ENCODE measurements around the gene CCDC188. TPM values are rescaled to one million over a fixed set of nuclear protein-coding genes. Genes with fewer than 3 reads are reported as not detected.

Gene CCDC188
- total RNA-seq, 1 experiment from 2014 or later: not detected

DNA sequence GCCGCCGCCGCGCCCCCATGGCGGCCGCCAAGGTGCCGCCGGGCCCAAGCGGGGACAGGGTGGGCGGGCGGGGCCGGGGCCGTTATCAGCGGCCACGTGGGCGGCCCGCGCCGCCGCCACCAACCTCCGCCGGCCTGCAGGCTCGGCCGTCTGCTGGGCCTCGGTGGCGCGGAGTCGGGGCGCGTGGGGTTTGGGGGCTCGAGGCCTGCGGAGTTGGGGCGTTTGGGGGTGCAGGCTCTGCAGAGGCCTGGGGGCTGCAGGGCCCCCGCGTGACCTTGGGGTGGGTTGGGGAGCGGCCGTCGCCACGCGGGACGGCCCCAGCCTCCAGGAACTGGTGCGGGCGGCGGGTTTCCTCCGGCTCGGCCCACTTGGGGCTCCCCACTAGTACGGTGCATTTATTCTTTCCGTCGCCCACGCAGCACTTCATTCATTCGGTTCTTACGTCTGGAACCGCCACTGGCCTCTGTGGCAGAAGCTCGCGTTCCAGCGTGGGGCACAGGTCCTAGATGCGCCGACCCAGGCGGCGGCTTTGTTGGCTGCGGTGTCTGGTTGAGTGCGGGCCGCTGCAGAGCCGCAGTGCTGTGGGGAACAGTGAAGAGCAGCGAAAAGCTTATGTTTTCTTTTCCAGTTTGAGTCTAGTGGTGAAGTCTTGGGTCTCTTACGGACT is 33.1 kb downstream of the CCDC188 start:
- H3K23me2 ChIP-seq (ENCODE audit: insufficient read length, low read depth, low read length, poor library complexity, severe bottlenecking): peaks cover 8% of the 10 kb centered on the region
- H3K4ac ChIP-seq (ENCODE audit: low read depth, low read length): peak overlapping the region; percentile 98; the same call in 1 of the 2 replicates
- H3K23ac ChIP-seq (ENCODE audit: insufficient read length, low read depth, low read length): no peak overlapping the region
- Mint-ChIP-seq H3K27ac (peak overlapping the region; percentile 76 to 96 (median 95); a peak in 6 of 7 replicates), H3K4me1 (peaks cover 12 to 19% of the 10 kb centered on the region in 2 experiments), H3K9me3 (no peaks in the 10 kb centered on the region), H3K36me3 (ENCODE audit: insufficient read depth in 1 of 3, low read depth in 3 of 3) (peaks cover 45 to 64% (median 60%) of the 10 kb centered on the region in 3 experiments), H3K27me3 (ENCODE audit: low read depth) (no peaks in the 10 kb centered on the region), H3K4me3 (peak overlapping the region; percentile 92 to 94)
- H4K91ac ChIP-seq (ENCODE audit: insufficient read length, low read depth, low read length): peak overlapping the region; percentile 96
- no peak overlapping the region for H3K27ac ChIP-seq (ENCODE audit: insufficient read length, low read depth, low read length)
- no CpG with 5 or more reads among the region's 66 CpGs for WGBS (ENCODE audit: extremely low coverage, insufficient read length, low lambda C conversion rate)
- H2BK15ac ChIP-seq (ENCODE audit: low read depth, low read length): no peak overlapping the region
- peak overlapping the region; percentile 39 for H3K56ac ChIP-seq (ENCODE audit: insufficient read length, low read depth, low read length)
- no peak overlapping the region for H4K8ac ChIP-seq (replicated peaks; ENCODE audit: insufficient read length, low read depth, low read length)
- peaks cover 14% of the 10 kb centered on the region for H3K79me1 ChIP-seq (ENCODE audit: insufficient read depth, low read depth, low read length, poor library complexity, severe bottlenecking)
- no peak overlapping the region for H4K5ac ChIP-seq (ENCODE audit: insufficient read length, low read depth, low read length)
- H2AFZ ChIP-seq (ENCODE audit: low read length): no peak overlapping the region
- H2BK5ac ChIP-seq (ENCODE audit: insufficient read length, low read length): no peak overlapping the region
- H2BK12ac ChIP-seq (ENCODE audit: insufficient read length, low read depth, low read length): no peak overlapping the region
- no peaks in the 10 kb centered on the region for H4K20me1 ChIP-seq (ENCODE audit: control insufficient read depth, insufficient read depth, insufficient read length)
- no peak for TF ChIP-seq CTCF (conservative IDR thresholded peaks at IDR 0.05)
- H2AK5ac ChIP-seq (ENCODE audit: insufficient read length, low read length): no peak overlapping the region
- H3K79me2 ChIP-seq (ENCODE audit: insufficient read depth, low read length): peaks cover 43% of the 10 kb centered on the region
- H3K9me3 ChIP-seq (ENCODE audit: control insufficient read depth, low read depth, low read length): no peaks in the 10 kb centered on the region
- H2BK120ac ChIP-seq (ENCODE audit: low read depth, low read length, poor library complexity, severe bottlenecking): peak overlapping the region; percentile 25
- H3T11ph ChIP-seq (ENCODE audit: low read length): no peak overlapping the region
- peak overlapping the region; percentile 100 for H3K9ac ChIP-seq (ENCODE audit: extremely low read depth, insufficient read length, low read length)
- no peak overlapping the region for H2BK20ac ChIP-seq (ENCODE audit: low read depth, low read length, poor library complexity, severe bottlenecking)
- H3K14ac ChIP-seq (ENCODE audit: insufficient read depth, low read length): peak overlapping the region; percentile 95
- H3K27me3 ChIP-seq (ENCODE audit: insufficient read depth, low read length): no peaks in the 10 kb centered on the region
- no peaks in the 10 kb centered on the region for H3K4me1 ChIP-seq (ENCODE audit: insufficient read depth, low read length)
- H3K18ac ChIP-seq (ENCODE audit: insufficient read length, low read depth, low read length): peak overlapping the region; percentile 89
- peak overlapping the region; percentile 74 for H3K4me2 ChIP-seq (ENCODE audit: insufficient read depth, insufficient read length, low read length)
- DNase-seq: no peak

Measured in H9 (cell line).